K562 (cell line): ENCODE measurements around the gene ZBTB38. TPM values are rescaled to one million over a fixed set of nuclear protein-coding genes. Genes with fewer than 3 reads are reported as not detected.

ENCODE experiments used
- IRF9 ChIP-seq: fragments of 450-650 bp; IDR thresholded peaks from 2 replicates; pipeline ENCODE4 v1.6.1; 2016; ENCODE audit warnings: missing biosample characterization, missing genetic modification characterization
- L3MBTL2 ChIP-seq: fragments of 450-650 bp; IDR thresholded peaks from 2 replicates; pipeline ENCODE4 v1.6.1; 2016; ENCODE audit warnings: mild to moderate bottlenecking, moderate library complexity
- MGA ChIP-seq: fragments of 450-650 bp; IDR thresholded peaks from 2 replicates; pipeline ENCODE4 v1.6.1; 2016; ENCODE audit warnings: mild to moderate bottlenecking, moderate library complexity
- MXD1 ChIP-seq: fragments of 250-450 bp; sonication (Bioruptor Pico); IDR thresholded peaks from 2 replicates; pipeline ENCODE4 v1.8.0; 2021; ENCODE audit warnings: borderline replicate concordance, mild to moderate bottlenecking, moderate library complexity; ENCODE audit not compliant: poor library complexity, severe bottlenecking
- MYC ChIP-seq, 2 experiments: fragments of 250-450 bp in 1 of 2; sonication (Bioruptor Pico) in 1 of 2; IDR thresholded peaks; 2 replicates each; pipeline versions ENCODE4 v1.5.1 to v1.6.1; 2012 to 2021; ENCODE audit warnings: low read depth in 2 of 2, borderline replicate concordance in 1 of 2, improper control_type of control experiment in 1 of 2, low read length in 1 of 2, mild to moderate bottlenecking in 1 of 2, moderate library complexity in 1 of 2
- NFYB ChIP-seq: IDR thresholded peaks from 2 replicates; pipeline ENCODE4 v1.6.1; 2011; ENCODE audit warnings: mild to moderate bottlenecking, moderate library complexity; ENCODE audit not compliant: insufficient read length; ENCODE audit errors: extremely low read depth
- SREBF2 ChIP-seq: sonication (generic); formaldehyde crosslinking; IDR thresholded peaks from 2 replicates; pipeline ENCODE4 v1.4.0; 2020; ENCODE audit warnings: mild to moderate bottlenecking, missing genetic modification reagents
- ZNF3 ChIP-seq: fragments of 250-450 bp; sonication (Bioruptor Pico); IDR thresholded peaks from 2 replicates; pipeline ENCODE4 v1.5.0; 2021; ENCODE audit warnings: mild to moderate bottlenecking, moderate library complexity
- polyA plus RNA-seq, 8 experiments: library from polyadenylated mRNA; depleted of rRNA in 4 of 8; stranded (reverse) in 5 of 8; unstranded in 3 of 8; fragments of >200 nt; fragmentation: Nextera tagmentation in 2 of 8; fragmentation: Illumina TruSeq in 1 of 8; extraction: Ambion mirVana in 2 of 8; extraction: Trizol in 1 of 8; gene quantifications; 2 replicates each; pipeline versions ENCODE4 v1.2.1 to v1.2.3, GENCODE V29; 2011 to 2014; ENCODE audit warnings: inconsistent platforms in 1 of 8, missing spikeins in 1 of 8
- total RNA-seq, 7 experiments: library from RNA; depleted of rRNA in 6 of 7; stranded (reverse); fragments of >200 nt in 6 of 7; fragmentation: Illumina TruSeq in 2 of 7; extraction: Trizol in 2 of 7; gene quantifications; 2 replicates each; pipeline versions ENCODE4 v1.2.1 to v1.2.3, GENCODE V29; 2011 to 2021; ENCODE audit warnings: low replicate concordance in 1 of 7
- TF ChIP-seq, protein P1 (sequence below): fragments of 250-450 bp; sonication (Bioruptor Pico); IDR thresholded peaks from 2 replicates; pipeline ENCODE4 v1.8.0; 2021; ENCODE audit warnings: mild to moderate bottlenecking, moderate library complexity

ZBTB38 gene
- total and polyA plus RNA-seq, 9 of the 15 experiments (the other 6 are each of a cell fraction or from before 2014, with no cell fraction given) = 12.1 to 39.4 (median 22.9) TPM

DNA sequence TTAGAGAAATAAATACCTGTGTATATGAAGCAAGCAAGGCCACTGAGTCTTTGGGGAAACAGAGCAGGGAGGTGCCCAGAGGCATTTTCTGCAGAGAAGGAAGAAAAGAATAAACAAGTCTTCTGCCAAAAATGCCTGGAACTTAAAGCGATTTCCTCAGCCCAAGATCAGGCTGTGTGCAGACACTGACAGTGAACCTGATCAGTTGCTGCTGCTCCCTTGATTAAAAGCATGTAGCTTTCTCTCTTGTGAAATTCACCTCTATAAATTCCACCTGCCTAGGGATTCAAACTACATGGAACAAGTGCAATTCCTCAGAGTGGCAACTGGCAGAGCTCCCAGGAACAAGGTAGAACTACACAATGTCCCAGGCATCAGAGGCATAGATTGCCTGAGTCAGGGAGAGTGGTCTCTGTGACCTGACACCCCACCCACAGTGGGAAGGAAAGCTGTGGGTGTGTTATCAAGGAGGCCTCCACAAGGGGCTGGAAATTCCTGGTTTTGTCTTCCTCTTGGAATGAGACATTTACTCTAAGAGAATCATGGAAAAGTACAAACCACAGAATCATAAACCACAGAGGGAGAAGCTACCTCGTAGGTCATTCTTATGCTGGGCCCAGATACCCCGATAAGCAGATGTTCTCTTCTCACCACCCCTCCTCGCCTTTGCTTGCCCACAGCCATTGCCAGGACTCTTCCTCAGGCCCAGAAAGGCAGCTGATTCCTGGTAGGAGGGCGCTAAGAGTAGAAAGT lies 1.8 kb upstream of the ZBTB38 start (continued):
- TF ChIP-seq IRF9 = no peak
- no peak for TF ChIP-seq MGA
- no peak for TF ChIP-seq MXD1 (CRISPR knock-in tag)
- no peak for TF ChIP-seq SREBF2
- peak; percentile 47; the same call in 1 of the 2 replicates for TF ChIP-seq L3MBTL2
- TF ChIP-seq MYC (IDR thresholded peaks at IDR 0.05; ENCODE audit: low read depth, low read length) = 0 out of 2 replicates have a peak, but pooled peaks have one; percentile 15
- no peak for TF ChIP-seq MYC (CRISPR knock-in tag; IDR thresholded peaks at IDR 0.05; ENCODE audit: borderline replicate concordance, low read depth)
- no peak for TF ChIP-seq NFYB
- no peak for TF ChIP-seq ZNF3
- TF ChIP-seq, protein P1, sequence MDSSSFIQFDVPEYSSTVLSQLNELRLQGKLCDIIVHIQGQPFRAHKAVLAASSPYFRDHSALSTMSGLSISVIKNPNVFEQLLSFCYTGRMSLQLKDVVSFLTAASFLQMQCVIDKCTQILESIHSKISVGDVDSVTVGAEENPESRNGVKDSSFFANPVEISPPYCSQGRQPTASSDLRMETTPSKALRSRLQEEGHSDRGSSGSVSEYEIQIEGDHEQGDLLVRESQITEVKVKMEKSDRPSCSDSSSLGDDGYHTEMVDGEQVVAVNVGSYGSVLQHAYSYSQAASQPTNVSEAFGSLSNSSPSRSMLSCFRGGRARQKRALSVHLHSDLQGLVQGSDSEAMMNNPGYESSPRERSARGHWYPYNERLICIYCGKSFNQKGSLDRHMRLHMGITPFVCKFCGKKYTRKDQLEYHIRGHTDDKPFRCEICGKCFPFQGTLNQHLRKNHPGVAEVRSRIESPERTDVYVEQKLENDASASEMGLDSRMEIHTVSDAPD = no peak
